Tibial artery (tissue), 4 donors: ENCODE measurements around the gene RIMBP2.

Experiments used
- DNase-seq, 2 donors: peaks; one replicate each; pipeline ENCODE4 v3.0.0-alpha.2; 2019
- H3K27ac ChIP-seq, 2 donors: fragments of 200-600 bp; sonication (generic) in 1 of 2; 1 replicate in 1 of 2; 2 replicates in 1 of 2; pipeline ENCODE4 v1.5.1; 2018 to 2019; ENCODE audit warnings: mild to moderate bottlenecking in 1 of 2
- H3K27me3 ChIP-seq, 2 donors: fragments of 200-600 bp; sonication (generic) in 1 of 2; one replicate each; pipeline versions ENCODE4 v1.5.1 to v1.6.0; 2016 to 2019
- H3K36me3 ChIP-seq, 3 donors: fragments of 200-600 bp; sonication (generic) in 2 of 3; one replicate each; pipeline ENCODE4 v1.5.1; 2016 to 2019; ENCODE audit warnings: mild to moderate bottlenecking in 2 of 3
- H3K4me1 ChIP-seq, 4 donors: fragments of 200-600 bp; sonication (generic) in 2 of 4; 1 replicate in 3 of 4; 2 replicates in 1 of 4; pipeline ENCODE4 v1.5.1; 2016 to 2019
- H3K4me3 ChIP-seq, 2 donors: fragments of 200-600 bp; sonication (generic) in 1 of 2; 1 replicate in 1 of 2; 2 replicates in 1 of 2; pipeline ENCODE4 v1.5.1; 2018 to 2019; ENCODE audit warnings: mild to moderate bottlenecking in 2 of 2
- H3K9me3 ChIP-seq, 3 donors: fragments of 200-600 bp; sonication (generic) in 1 of 3; one replicate each; pipeline ENCODE4 v1.5.1; 2016 to 2019
- intact Hi-C: fragments of 100-400 bp; cut with DNase I; formaldehyde crosslinking; loops from one replicate; pipeline ENCODE4 v1.15.0; 2023; ENCODE audit warnings: low total_unique reads
- TF ChIP-seq, protein P1 (sequence below), 2 experiments: fragments of 200-600 bp in 1 of 2; fragments of 450-650 bp in 1 of 2; IDR thresholded peaks; one replicate each; pipeline ENCODE4 v1.5.1; 2017 to 2019; ENCODE audit warnings: antibody characterized with exemption in 2 of 2, mild to moderate bottlenecking in 1 of 2, moderate library complexity in 1 of 2

Gene RIMBP2

DNA sequence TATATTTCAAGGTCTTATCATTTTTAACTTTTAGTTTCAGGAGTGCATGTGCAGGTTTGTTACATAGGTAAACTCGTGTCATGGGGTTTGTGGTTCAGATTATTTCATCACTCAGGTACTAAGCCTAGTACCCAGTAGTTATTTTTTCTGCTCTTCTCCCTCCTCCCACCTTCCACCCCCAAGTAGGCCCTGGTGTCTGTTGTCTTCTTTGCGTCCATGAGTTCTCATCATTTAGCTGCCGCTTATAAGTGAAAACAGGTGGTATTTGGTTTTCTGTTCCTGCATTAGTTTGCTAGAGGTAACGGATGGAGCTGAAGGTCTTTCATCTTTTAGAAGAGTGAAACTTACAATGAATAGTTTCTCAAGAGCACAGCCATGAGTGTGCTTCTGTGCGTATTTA is 354.0 kb downstream of the RIMBP2 start:
- H3K27me3 ChIP-seq, result no peaks in the 10 kb centered on the region
- H3K4me3 ChIP-seq, result no peak overlapping the region
- H3K36me3 ChIP-seq, result no peaks in the 10 kb centered on the region
- no peaks in the 10 kb centered on the region for H3K9me3 ChIP-seq
- no peaks in the 10 kb centered on the region for H3K4me1 ChIP-seq
- DNase-seq, result no peak
- intact Hi-C loops, result no loop called here
- H3K27ac ChIP-seq, result no peak overlapping the region
- TF ChIP-seq, protein P1, sequence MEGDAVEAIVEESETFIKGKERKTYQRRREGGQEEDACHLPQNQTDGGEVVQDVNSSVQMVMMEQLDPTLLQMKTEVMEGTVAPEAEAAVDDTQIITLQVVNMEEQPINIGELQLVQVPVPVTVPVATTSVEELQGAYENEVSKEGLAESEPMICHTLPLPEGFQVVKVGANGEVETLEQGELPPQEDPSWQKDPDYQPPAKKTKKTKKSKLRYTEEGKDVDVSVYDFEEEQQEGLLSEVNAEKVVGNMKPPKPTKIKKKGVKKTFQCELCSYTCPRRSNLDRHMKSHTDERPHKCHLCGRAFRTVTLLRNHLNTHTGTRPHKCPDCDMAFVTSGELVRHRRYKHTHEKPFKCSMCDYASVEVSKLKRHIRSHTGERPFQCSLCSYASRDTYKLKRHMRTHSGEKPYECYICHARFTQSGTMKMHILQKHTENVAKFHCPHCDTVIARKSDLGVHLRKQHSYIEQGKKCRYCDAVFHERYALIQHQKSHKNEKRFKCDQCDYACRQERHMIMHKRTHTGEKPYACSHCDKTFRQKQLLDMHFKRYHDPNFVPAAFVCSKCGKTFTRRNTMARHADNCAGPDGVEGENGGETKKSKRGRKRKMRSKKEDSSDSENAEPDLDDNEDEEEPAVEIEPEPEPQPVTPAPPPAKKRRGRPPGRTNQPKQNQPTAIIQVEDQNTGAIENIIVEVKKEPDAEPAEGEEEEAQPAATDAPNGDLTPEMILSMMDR (IDR thresholded peaks at IDR 0.05), result no peak

DNA sequence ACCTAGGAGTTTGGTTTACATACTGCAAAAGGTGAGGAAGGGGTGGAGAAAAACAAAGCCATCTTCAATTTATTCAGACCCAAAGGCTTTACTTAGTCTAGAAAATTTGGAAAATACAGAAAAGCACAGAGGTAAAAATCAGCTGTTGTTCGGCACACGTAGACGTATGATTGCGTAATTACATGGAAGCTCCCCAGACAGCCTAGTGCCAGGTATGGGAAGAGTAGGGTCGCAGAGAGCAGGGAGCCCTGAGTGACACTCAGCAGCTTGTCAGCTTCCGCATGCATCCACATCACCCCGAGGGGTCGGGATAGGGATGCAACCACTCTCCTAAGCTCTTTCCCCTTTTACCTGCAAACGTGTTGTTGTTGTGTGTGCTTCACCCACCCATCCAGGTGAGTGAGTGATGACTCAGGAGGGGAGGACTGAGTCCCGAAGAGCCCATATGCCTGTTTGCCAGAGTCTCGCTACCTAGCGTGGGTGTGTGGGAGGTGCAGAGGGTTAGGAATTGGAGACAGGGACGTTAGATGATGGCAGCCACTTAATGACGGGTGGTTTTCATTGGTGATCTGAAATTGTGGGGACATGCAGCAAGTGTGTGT is 358.3 kb downstream of the RIMBP2 start:
- no peaks in the 10 kb centered on the region for H3K36me3 ChIP-seq

DNA sequence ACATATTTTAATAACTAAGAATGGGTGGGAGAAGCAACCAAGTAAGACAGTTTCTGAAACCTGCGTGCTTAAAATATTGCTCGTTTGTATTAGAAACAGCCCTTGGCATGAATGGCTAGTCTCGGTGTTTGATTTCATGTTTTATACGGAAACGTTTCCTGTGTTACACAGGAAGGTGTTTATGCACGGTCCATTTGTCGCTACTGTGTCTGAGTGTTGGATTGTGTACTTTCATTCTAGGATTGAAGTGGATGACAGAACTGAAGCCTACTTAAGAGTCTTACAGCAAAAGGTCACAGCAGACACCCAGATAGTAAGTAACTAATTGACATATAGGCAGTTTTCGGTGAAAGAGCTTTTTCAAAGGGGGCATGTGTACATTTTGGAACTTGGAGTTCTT is 358.9 kb downstream of the RIMBP2 start:
- Histone ChIP-seq H3K27ac (no peak overlapping the region), H3K4me1 (no peaks in the 10 kb centered on the region), H3K9me3 (no peaks in the 10 kb centered on the region), H3K27me3 (no peaks in the 10 kb centered on the region), H3K4me3 (no peak overlapping the region), H3K36me3 (no peaks in the 10 kb centered on the region)
- intact Hi-C loops, result no loop called here
- DNase-seq, result no peak
- TF ChIP-seq, protein P1 (IDR thresholded peaks at IDR 0.05), result no peak

More for the DNA sequence above, 358.3 kb downstream of the RIMBP2 start:
- intact Hi-C loops, result no loop called here
- TF ChIP-seq, protein P1 (IDR thresholded peaks at IDR 0.05), result no peak
- no peaks in the 10 kb centered on the region for H3K9me3 ChIP-seq
- no peak overlapping the region for H3K27ac ChIP-seq
- no peak for DNase-seq
- no peak overlapping the region for H3K4me3 ChIP-seq
- no peaks in the 10 kb centered on the region for H3K27me3 ChIP-seq
- no peaks in the 10 kb centered on the region for H3K4me1 ChIP-seq

DNA sequence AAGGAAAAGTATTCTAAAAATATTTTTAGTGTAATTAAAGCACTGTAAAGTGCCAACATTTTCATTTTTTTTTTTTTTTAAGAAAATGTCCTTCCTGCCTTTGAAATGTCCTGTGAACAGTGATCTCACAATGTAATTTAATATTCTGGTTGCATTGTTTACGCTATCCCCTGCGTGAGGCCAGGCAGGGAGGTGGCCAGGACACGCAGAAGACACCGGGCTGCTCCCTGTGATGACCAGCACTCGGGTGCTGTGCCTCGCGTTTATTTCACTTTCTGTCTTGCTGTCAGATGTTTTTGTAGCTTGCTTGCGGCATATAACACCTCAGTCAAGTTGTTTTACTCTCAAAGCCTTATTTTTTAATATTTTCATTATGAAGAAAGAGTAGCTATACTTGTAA is 359.9 kb downstream of the RIMBP2 start:
- intact Hi-C loops, result no loop called here
- H3K9me3 ChIP-seq, result no peaks in the 10 kb centered on the region
- H3K4me3 ChIP-seq, result no peak overlapping the region
- TF ChIP-seq, protein P1 (IDR thresholded peaks at IDR 0.05), result no peak
- H3K27ac ChIP-seq, result no peak overlapping the region
- no peaks in the 10 kb centered on the region for H3K27me3 ChIP-seq
- no peak for DNase-seq
- H3K4me1 ChIP-seq, result no peaks in the 10 kb centered on the region
- H3K36me3 ChIP-seq, result no peaks in the 10 kb centered on the region

DNA sequence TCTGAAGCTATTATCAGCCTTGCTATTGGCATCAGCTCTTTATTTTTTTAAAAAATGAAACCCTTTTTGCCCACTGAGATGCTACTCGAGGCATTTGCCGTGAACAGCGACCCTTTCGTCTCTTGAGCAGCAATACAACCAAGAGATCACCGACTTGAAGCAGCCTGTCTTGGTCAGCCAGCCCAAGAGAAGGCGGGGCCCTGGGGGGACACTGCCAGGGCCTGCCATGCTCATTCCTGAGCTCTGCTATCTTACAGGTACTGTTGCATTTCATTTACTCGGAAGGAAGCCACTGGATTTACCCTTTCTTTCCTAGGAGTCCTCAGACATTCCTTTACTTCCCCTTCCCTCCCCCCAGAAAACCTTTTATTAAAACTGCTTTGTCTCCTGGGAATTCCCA is 361.7 kb downstream of the RIMBP2 start:
- TF ChIP-seq, protein P1 (IDR thresholded peaks at IDR 0.05), result no peak
- no peaks in the 10 kb centered on the region for H3K9me3 ChIP-seq
- H3K4me1 ChIP-seq, result no peaks in the 10 kb centered on the region
- DNase-seq, result no peak
- intact Hi-C loops, result no loop called here
- no peaks in the 10 kb centered on the region for H3K36me3 ChIP-seq
- H3K4me3 ChIP-seq, result no peak overlapping the region
- peaks cover 0 to 3% of the 10 kb centered on the region in 2 donors for H3K27me3 ChIP-seq
- H3K27ac ChIP-seq, result no peak overlapping the region

DNA sequence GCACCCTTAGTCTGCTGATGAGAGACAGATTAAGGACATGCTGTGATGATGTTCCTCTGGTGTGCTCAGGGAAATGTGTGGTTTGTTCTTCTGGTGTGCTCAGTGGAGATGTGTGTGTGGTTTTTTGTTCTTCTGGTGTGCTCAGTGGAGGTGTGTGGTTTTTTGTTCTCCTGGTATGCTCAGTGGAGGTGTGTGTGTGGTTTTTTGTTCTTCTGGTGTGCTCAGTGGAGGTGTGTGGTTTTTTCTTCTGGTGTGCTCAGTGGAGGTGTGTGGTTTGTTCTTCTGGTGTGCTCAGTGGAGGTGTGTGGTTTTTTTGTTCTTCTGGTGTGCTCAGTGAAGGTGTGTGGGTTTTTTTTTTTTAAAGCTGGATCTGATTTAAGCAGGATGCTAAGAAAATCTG is 363.0 kb downstream of the RIMBP2 start:
- Histone ChIP-seq H3K27me3 (peaks cover 0 to 3% of the 10 kb centered on the region in 2 donors), H3K4me1 (no peaks in the 10 kb centered on the region), H3K9me3 (no peaks in the 10 kb centered on the region), H3K27ac (no peak overlapping the region), H3K4me3 (no peak overlapping the region), H3K36me3 (no peaks in the 10 kb centered on the region)
- TF ChIP-seq, protein P1 (IDR thresholded peaks at IDR 0.05), result no peak
- intact Hi-C loops, result no loop called here
- DNase-seq, result no peak
